ENCODE measurements around the gene AP2S1. TPM values are rescaled to one million over a fixed set of nuclear protein-coding genes. Genes with fewer than 3 reads are reported as not detected.

AP2S1 gene
- total RNA-seq, 2 experiments from 2014 or later: 101 to 105 TPM

DNA sequence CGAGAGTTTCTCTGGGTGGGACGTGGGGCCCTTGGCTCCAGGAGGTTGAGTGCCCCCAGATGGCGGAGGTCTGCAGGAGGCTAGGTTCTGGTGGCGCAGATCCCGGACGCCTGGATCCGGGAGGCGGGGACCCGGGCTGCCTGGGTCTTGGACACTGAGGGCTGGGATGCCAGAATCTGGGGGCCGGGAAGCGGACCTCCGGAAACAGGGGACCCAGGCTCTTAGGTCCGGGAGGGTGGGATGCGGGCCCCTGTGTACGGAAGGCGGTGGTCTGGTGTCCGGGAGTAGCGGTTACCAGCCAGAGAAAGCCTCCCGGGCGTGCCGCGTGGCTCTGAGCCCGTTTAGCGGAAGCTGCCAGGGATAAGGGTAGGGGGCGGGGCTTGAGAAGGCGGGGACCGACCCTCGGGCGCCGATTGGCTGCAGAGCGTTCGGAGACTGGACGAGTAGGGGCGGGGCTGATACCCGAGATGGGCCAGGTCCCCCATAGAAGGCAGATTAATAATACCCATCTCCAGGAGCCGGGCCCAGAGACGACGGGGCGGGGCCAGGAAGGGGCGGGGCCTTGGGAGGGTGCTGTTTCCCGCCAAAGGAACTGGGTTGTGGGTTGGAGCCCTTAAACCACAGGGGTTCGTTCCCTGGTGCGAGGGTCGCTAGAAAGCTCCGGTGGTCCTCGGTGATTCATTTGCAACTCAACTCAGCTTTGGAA, 62.2 kb downstream of the AP2S1 start, which contains the start of gene SLC1A5:
Gene SLC1A5, minus strand, starts transcription at position 333 of the 706 bp plus-strand sequence. CDS start 629 bp downstream, outside the sequence.
- intact Hi-C loops (cut with micrococcal nuclease): loop anchor here (10.0 kb wide), 1 partner anchor 56 kb away; no protein-coding TSS in a partner anchor
- Mint-ChIP-seq H3K36me3 (ENCODE audit: low read depth) (peaks cover 42% of the 10 kb centered on the region), H3K4me3 (peak within 1 kb of the TSS; percentile 98), H3K27me3 (no peaks in the 10 kb centered on the region), H3K27ac (peak within 1 kb of the TSS; percentile 98), H3K4me1 (ENCODE audit: low read depth) (peaks cover 29% of the 10 kb centered on the region), H3K9me3 (peaks cover 2% of the 10 kb centered on the region)
- peak; percentile 99 for DNase-seq
- TF ChIP-seq, protein P1, sequence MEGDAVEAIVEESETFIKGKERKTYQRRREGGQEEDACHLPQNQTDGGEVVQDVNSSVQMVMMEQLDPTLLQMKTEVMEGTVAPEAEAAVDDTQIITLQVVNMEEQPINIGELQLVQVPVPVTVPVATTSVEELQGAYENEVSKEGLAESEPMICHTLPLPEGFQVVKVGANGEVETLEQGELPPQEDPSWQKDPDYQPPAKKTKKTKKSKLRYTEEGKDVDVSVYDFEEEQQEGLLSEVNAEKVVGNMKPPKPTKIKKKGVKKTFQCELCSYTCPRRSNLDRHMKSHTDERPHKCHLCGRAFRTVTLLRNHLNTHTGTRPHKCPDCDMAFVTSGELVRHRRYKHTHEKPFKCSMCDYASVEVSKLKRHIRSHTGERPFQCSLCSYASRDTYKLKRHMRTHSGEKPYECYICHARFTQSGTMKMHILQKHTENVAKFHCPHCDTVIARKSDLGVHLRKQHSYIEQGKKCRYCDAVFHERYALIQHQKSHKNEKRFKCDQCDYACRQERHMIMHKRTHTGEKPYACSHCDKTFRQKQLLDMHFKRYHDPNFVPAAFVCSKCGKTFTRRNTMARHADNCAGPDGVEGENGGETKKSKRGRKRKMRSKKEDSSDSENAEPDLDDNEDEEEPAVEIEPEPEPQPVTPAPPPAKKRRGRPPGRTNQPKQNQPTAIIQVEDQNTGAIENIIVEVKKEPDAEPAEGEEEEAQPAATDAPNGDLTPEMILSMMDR (IDR thresholded peaks at IDR 0.05): no peak
- POLR2A ChIA-PET: interaction anchor here (0.6 to 5.6 kb wide), 25 partner anchors 8 to 438 kb away, joined by 3 to 47 read pairs (median 5); partner anchors contain the start of genes AP2S1, CALM3 and ZC3H4
- peak; percentile 83 for ATAC-seq
- CTCF ChIA-PET: interaction anchor here (1.0 to 3.4 kb wide), 7 partner anchors 22 to 496 kb away, joined by 3 to 20 read pairs (median 4); no protein-coding TSS in a partner anchor

Other genes starting within 250 kb of the AP2S1 start
- gene CALM3, start 249.5 kb downstream of the AP2S1 start, total RNA-seq: 100 to 1,000 TPM; 565 to 582 TPM
- gene PTGIR, start 225.8 kb downstream of the AP2S1 start, total RNA-seq: 10 to 100 TPM; 45.4 to 48.8 TPM
- 10 to 100 TPM; 33.0 to 45.4 TPM for gene GNG8, start 214.6 kb downstream of the AP2S1 start, total RNA-seq
- gene DACT3, start 189.7 kb downstream of the AP2S1 start, total RNA-seq: 1 to 10 TPM; 5.8 to 6.1 TPM
- 10 to 100 TPM; 81.1 to 86.0 TPM for gene PRKD2, start 133.7 kb downstream of the AP2S1 start, total RNA-seq
- gene FKRP, start 104.8 kb downstream of the AP2S1 start, total RNA-seq: 10 to 100 TPM in 1 of 2 experiments, 1 to 10 TPM in 1; 7.7 to 10.1 TPM
- 10 to 100 TPM; 52.5 to 63.5 TPM for gene STRN4, start 104.4 kb downstream of the AP2S1 start, total RNA-seq
- gene SLC1A5, start 62.3 kb downstream of the AP2S1 start, total RNA-seq: 100 to 1,000 TPM; 235 TPM
- 10 to 100 TPM; 15.0 to 16.4 TPM for gene ARHGAP35, start 10.2 kb upstream of the AP2S1 start, total RNA-seq
- gene NPAS1, start 169.0 kb upstream of the AP2S1 start, total RNA-seq: under 1 TPM; 0.27 to 0.65 TPM
- 10 to 100 TPM; 61.2 to 61.5 TPM for gene TMEM160, start 197.8 kb upstream of the AP2S1 start, total RNA-seq

All from activated CD8-positive, alpha-beta T cell treated with anti-CD3 and anti-CD28 coated beads for 36 hours (primary cell).